ENCODE results near the gene DMD. TPM values are rescaled to one million over a fixed set of nuclear protein-coding genes. Genes with fewer than 3 reads are reported as not detected.
A peak's percentile ranks its signal among the peaks of the same experiment; 100 is the strongest.

The DMD gene
- total RNA-seq, 1 donor from 2014 or later, result 22.2 TPM

DNA sequence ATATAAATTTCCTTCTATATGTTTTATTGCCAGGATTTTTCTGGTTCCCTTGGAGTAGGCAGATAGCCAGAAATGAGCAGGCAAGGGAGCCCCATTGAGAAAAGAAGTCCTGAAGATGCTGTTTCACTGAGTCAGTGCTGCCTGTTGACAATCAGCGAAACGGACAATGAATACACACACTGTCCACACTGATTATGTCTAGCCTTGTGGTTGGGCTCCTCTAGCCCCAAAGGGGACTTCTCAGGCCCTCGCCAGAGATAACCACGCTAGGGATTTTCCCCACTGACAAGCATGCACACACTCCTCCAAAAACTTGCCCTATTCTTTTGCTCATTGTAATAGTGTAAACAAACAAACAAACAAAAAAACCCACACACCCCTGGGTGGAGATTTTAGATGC lies 369.3 kb downstream of the DMD start:
- TF ChIP-seq EZH2 (IDR thresholded peaks at IDR 0.05; ENCODE audit: insufficient read depth, low read length), result no peak
- TF ChIP-seq, protein P1, sequence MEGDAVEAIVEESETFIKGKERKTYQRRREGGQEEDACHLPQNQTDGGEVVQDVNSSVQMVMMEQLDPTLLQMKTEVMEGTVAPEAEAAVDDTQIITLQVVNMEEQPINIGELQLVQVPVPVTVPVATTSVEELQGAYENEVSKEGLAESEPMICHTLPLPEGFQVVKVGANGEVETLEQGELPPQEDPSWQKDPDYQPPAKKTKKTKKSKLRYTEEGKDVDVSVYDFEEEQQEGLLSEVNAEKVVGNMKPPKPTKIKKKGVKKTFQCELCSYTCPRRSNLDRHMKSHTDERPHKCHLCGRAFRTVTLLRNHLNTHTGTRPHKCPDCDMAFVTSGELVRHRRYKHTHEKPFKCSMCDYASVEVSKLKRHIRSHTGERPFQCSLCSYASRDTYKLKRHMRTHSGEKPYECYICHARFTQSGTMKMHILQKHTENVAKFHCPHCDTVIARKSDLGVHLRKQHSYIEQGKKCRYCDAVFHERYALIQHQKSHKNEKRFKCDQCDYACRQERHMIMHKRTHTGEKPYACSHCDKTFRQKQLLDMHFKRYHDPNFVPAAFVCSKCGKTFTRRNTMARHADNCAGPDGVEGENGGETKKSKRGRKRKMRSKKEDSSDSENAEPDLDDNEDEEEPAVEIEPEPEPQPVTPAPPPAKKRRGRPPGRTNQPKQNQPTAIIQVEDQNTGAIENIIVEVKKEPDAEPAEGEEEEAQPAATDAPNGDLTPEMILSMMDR (IDR thresholded peaks at IDR 0.05; ENCODE audit: insufficient read depth, low read depth, low read length), result no peak
- H3K79me2 ChIP-seq (ENCODE audit: insufficient read depth, low read length), result no peaks in the 10 kb centered on the region
- no peak for DNase-seq (ENCODE audit: low read depth)
- H4K20me1 ChIP-seq (ENCODE audit: insufficient read depth, low read length), result no peaks in the 10 kb centered on the region
- no peak overlapping the region for H3K27ac ChIP-seq (ENCODE audit: low read depth, low read length)
- no peak overlapping the region for H2AFZ ChIP-seq (ENCODE audit: low read depth, low read length)
- Mint-ChIP-seq H3K27me3 (ENCODE audit: low read depth, unreplicated experiment) (no peaks in the 10 kb centered on the region), H3K27ac (ENCODE audit: unreplicated experiment) (no peak overlapping the region), H3K4me1 (ENCODE audit: low read depth, unreplicated experiment) (no peaks in the 10 kb centered on the region), H3K36me3 (ENCODE audit: low read depth, unreplicated experiment) (no peaks in the 10 kb centered on the region), H3K4me3 (ENCODE audit: unreplicated experiment) (no peak overlapping the region), H3K9me3 (ENCODE audit: unreplicated experiment) (no peaks in the 10 kb centered on the region)
- H3K4me1 ChIP-seq (ENCODE audit: insufficient read depth, low read length), result no peaks in the 10 kb centered on the region
- H3K4me3 ChIP-seq (ENCODE audit: insufficient read depth, low read depth, low read length), result no peak overlapping the region
- no peak overlapping the region for H3K4me2 ChIP-seq (ENCODE audit: low read length)
- no peaks in the 10 kb centered on the region for H3K36me3 ChIP-seq (ENCODE audit: insufficient read depth, low read length)
- no peaks in the 10 kb centered on the region for H3K9me3 ChIP-seq (ENCODE audit: insufficient read depth, low read depth, low read length)
- H3K27me3 ChIP-seq (ENCODE audit: insufficient read depth, low read length), result no peaks in the 10 kb centered on the region
- no peak for FAIRE-seq
- H3K9ac ChIP-seq (ENCODE audit: low read length), result no peak overlapping the region

DNA sequence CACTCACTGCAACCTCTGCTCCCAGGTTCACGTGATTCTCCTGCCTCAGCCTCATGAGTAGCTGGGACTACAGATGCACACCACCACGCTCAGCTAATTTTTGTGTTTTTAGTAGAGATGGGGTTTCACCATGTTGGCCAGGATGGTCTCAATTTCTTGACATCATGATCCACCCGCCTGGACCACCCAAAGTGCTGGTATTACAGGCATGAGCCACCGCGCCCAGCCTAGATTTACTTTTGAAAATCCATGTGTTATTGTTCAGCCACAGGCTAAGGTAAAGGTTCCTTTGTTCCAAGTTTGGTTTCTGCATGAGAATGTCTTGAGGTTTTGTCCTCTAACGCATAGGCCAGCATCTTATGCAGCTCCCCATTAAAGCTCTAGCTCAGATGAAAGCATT lies 371.6 kb downstream of the DMD start:
- no peaks in the 10 kb centered on the region for H3K36me3 ChIP-seq (ENCODE audit: insufficient read depth, low read length)
- H3K27me3 Mint-ChIP-seq (ENCODE audit: low read depth, unreplicated experiment), result no peaks in the 10 kb centered on the region
- no peak overlapping the region for H2AFZ ChIP-seq (ENCODE audit: low read depth, low read length)
- H3K9me3 ChIP-seq (ENCODE audit: insufficient read depth, low read depth, low read length), result no peaks in the 10 kb centered on the region
- no peaks in the 10 kb centered on the region for H3K4me1 Mint-ChIP-seq (ENCODE audit: low read depth, unreplicated experiment)
- no peak overlapping the region for H3K27ac ChIP-seq (ENCODE audit: low read depth, low read length)
- H3K9ac ChIP-seq (ENCODE audit: low read length), result no peak overlapping the region
- no peak overlapping the region for H3K4me3 ChIP-seq (ENCODE audit: insufficient read depth, low read depth, low read length)
- no peaks in the 10 kb centered on the region for H3K27me3 ChIP-seq (ENCODE audit: insufficient read depth, low read length)
- H3K27ac Mint-ChIP-seq (ENCODE audit: unreplicated experiment), result no peak overlapping the region
- H4K20me1 ChIP-seq (ENCODE audit: insufficient read depth, low read length), result no peaks in the 10 kb centered on the region
- no peak overlapping the region for H3K4me2 ChIP-seq (ENCODE audit: low read length)
- TF ChIP-seq EZH2 (IDR thresholded peaks at IDR 0.05; ENCODE audit: insufficient read depth, low read length), result no peak
- TF ChIP-seq, protein P1 (IDR thresholded peaks at IDR 0.05; ENCODE audit: insufficient read depth, low read depth, low read length), result no peak
- H3K4me1 ChIP-seq (ENCODE audit: insufficient read depth, low read length), result no peaks in the 10 kb centered on the region
- FAIRE-seq, result no peak
- no peak overlapping the region for H3K4me3 Mint-ChIP-seq (ENCODE audit: unreplicated experiment)
- no peaks in the 10 kb centered on the region for H3K79me2 ChIP-seq (ENCODE audit: insufficient read depth, low read length)
- DNase-seq (ENCODE audit: low read depth), result no peak
- no peaks in the 10 kb centered on the region for H3K9me3 Mint-ChIP-seq (ENCODE audit: unreplicated experiment)
- H3K36me3 Mint-ChIP-seq (ENCODE audit: low read depth, unreplicated experiment), result no peaks in the 10 kb centered on the region

DNA sequence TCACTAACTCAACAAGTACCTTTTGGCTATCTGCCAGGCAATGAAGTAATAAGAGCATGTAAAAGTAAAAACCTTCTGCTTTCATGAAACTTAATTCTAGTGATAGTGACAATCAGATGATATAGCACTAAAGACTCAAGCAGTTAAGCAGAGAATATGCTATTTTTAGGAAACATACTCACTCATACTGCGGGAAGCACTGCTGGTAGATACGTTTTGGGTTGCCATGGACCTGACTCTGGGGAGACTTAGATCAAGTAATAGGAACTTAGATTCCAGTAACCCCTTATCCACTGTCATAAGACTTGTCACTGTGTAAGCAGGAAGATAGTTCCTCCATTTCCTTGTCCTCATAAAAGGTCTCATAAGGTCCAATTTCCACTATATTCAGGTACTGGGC lies 386.3 kb downstream of the DMD start:
- Histone ChIP-seq H4K20me1 (ENCODE audit: insufficient read depth, low read length) (no peaks in the 10 kb centered on the region), H3K27me3 (ENCODE audit: insufficient read depth, low read length) (no peaks in the 10 kb centered on the region), H3K9ac (ENCODE audit: low read length) (no peak overlapping the region), H3K4me3 (ENCODE audit: insufficient read depth, low read depth, low read length) (no peak overlapping the region), H3K36me3 (ENCODE audit: insufficient read depth, low read length) (no peaks in the 10 kb centered on the region), H3K9me3 (ENCODE audit: insufficient read depth, low read depth, low read length) (no peaks in the 10 kb centered on the region), H3K79me2 (ENCODE audit: insufficient read depth, low read length) (no peaks in the 10 kb centered on the region), H3K4me2 (ENCODE audit: low read length) (no peak overlapping the region), H3K4me1 (ENCODE audit: insufficient read depth, low read length) (no peaks in the 10 kb centered on the region), H3K27ac (ENCODE audit: low read depth, low read length) (no peak overlapping the region), H2AFZ (ENCODE audit: low read depth, low read length) (no peak overlapping the region)
- TF ChIP-seq, protein P1 (IDR thresholded peaks at IDR 0.05; ENCODE audit: insufficient read depth, low read depth, low read length), result no peak
- TF ChIP-seq EZH2 (IDR thresholded peaks at IDR 0.05; ENCODE audit: insufficient read depth, low read length), result no peak
- no peaks in the 10 kb centered on the region for H3K27me3 Mint-ChIP-seq (ENCODE audit: low read depth, unreplicated experiment)
- no peaks in the 10 kb centered on the region for H3K36me3 Mint-ChIP-seq (ENCODE audit: low read depth, unreplicated experiment)
- no peaks in the 10 kb centered on the region for H3K9me3 Mint-ChIP-seq (ENCODE audit: unreplicated experiment)
- H3K27ac Mint-ChIP-seq (ENCODE audit: unreplicated experiment), result no peak overlapping the region
- H3K4me3 Mint-ChIP-seq (ENCODE audit: unreplicated experiment), result no peak overlapping the region
- FAIRE-seq (peak; percentile 73), DNase-seq (ENCODE audit: low read depth) (no peak)
- H3K4me1 Mint-ChIP-seq (ENCODE audit: low read depth, unreplicated experiment), result no peaks in the 10 kb centered on the region

Data from astrocyte (in vitro differentiated cells and primary cell).